ENCODE results near the gene RAVER1. TPM values are rescaled to one million over a fixed set of nuclear protein-coding genes. Genes with fewer than 3 reads are reported as not detected.

The RAVER1 gene
- total RNA-seq, 5 donors from 2014 or later (not counting 1 experiment from before 2014, with no cell fraction given): 31.5 to 68.2 (median 61.2) TPM

Other genes with a start within 250 kb of the RAVER1 start
- 100 to 1,000 TPM in 3 of 5 donors, 10 to 100 TPM in 2; 75.5 to 116 (median 109) TPM for gene SHFL, start 247.2 kb downstream of the RAVER1 start, total RNA-seq
- gene ANGPTL6, start 230.9 kb downstream of the RAVER1 start, total RNA-seq: 1 to 10 TPM in 3 of 5 donors, under 1 TPM in 2; 0.37 to 1.7 (median 1.1) TPM
- 100 to 1,000 TPM in 3 of 5 donors, 10 to 100 TPM in 2; 89.3 to 140 (median 123) TPM for gene PPAN, start 227.2 kb downstream of the RAVER1 start, total RNA-seq
- gene P2RY11, start 221.8 kb downstream of the RAVER1 start, total RNA-seq: 10 to 100 TPM; 58.8 to 75.2 (median 61.7) TPM
- 100 to 1,000 TPM; 288 to 435 (median 387) TPM for gene EIF3G, start 213.6 kb downstream of the RAVER1 start, total RNA-seq
- gene DNMT1, start 138.6 kb downstream of the RAVER1 start, total RNA-seq: 100 to 1,000 TPM; 199 to 245 (median 235) TPM
- gene S1PR2, start 102.2 kb downstream of the RAVER1 start, total RNA-seq: 10 to 100 TPM in 2 of 5 donors, 1 to 10 TPM in 3; 6.2 to 11.4 (median 9.8) TPM
- 10 to 100 TPM; 32.9 to 56.6 (median 53.1) TPM for gene MRPL4, start 81.3 kb downstream of the RAVER1 start, total RNA-seq
- 10 to 100 TPM in 1 of 5 donors, 1 to 10 TPM in 4; 4.2 to 11.0 (median 5.9) TPM for gene ICAM1, start 62.4 kb downstream of the RAVER1 start, total RNA-seq
- gene ICAM4, start 46.6 kb downstream of the RAVER1 start, total RNA-seq: under 1 TPM; 0.47 to 0.79 (median 0.53) TPM
- gene ICAM5, start 43.6 kb downstream of the RAVER1 start, total RNA-seq: 1 to 10 TPM in 1 of 5 donors, under 1 TPM in 4; 0.20 to 1.1 (median 0.59) TPM
- 10 to 100 TPM in 2 of 5 donors, 1 to 10 TPM in 3; 3.9 to 11.8 (median 8.1) TPM for gene ZGLP1, start 23.7 kb downstream of the RAVER1 start, total RNA-seq
- gene FDX2, start 17.5 kb downstream of the RAVER1 start, total RNA-seq: 10 to 100 TPM in 3 of 5 donors, 1 to 10 TPM in 2; 5.7 to 16.8 (median 11.4) TPM
- gene ICAM3, start 6.1 kb upstream of the RAVER1 start, total RNA-seq: 100 to 1,000 TPM; 167 to 233 (median 183) TPM
- 100 to 1,000 TPM; 277 to 346 (median 323) TPM for gene TYK2, start 47.0 kb upstream of the RAVER1 start, total RNA-seq
- 100 to 1,000 TPM; 163 to 205 (median 190) TPM for gene CDC37, start 70.0 kb upstream of the RAVER1 start, total RNA-seq
- 10 to 100 TPM in 1 of 5 donors, 1 to 10 TPM in 4; 2.2 to 13.3 (median 6.2) TPM for gene PDE4A, start 87.0 kb upstream of the RAVER1 start, total RNA-seq
- gene KEAP1, start 169.8 kb upstream of the RAVER1 start, total RNA-seq: 10 to 100 TPM; 18.4 to 64.2 (median 56.0) TPM
- 10 to 100 TPM in 1 of 5 donors, 1 to 10 TPM in 4; 1.9 to 25.0 (median 6.5) TPM for gene S1PR5, start 183.9 kb upstream of the RAVER1 start, total RNA-seq
- gene ATG4D, start 210.4 kb upstream of the RAVER1 start, total RNA-seq: 10 to 100 TPM; 55.7 to 63.0 (median 60.9) TPM
- gene KRI1, start 232.5 kb upstream of the RAVER1 start, total RNA-seq: 10 to 100 TPM; 50.9 to 94.8 (median 79.1) TPM
- 10 to 100 TPM; 24.0 to 51.5 (median 32.5) TPM for gene CDKN2D, start 235.4 kb upstream of the RAVER1 start, total RNA-seq